Astrocyte of the spinal cord (primary cell): ENCODE data around the gene TOM1L2.
A peak's percentile ranks its signal among the peaks of the same experiment; 100 is the strongest.

Experiments
- DNase-seq: peaks from one replicate; pipeline ENCODE4 v3.0.0; 2011; ENCODE audit warnings: low read depth, low spot score
- H3K4me3 ChIP-seq: 2 replicates; pipeline ENCODE4 v1.5.1; 2011; ENCODE audit warnings: low read depth, mild to moderate bottlenecking, low read length, moderate library complexity
- in situ Hi-C: cut with HindIII; loops from 2 replicates; pipeline ENCODE4 v1.10.0; 2017; ENCODE audit warnings: low sequenced_read_pairs
- TF ChIP-seq, protein P1 (sequence below): IDR thresholded peaks from 2 replicates; pipeline ENCODE4 v1.5.1; 2012; ENCODE audit warnings: low read depth, mild to moderate bottlenecking, low read length, inconsistent platforms

Gene TOM1L2

DNA sequence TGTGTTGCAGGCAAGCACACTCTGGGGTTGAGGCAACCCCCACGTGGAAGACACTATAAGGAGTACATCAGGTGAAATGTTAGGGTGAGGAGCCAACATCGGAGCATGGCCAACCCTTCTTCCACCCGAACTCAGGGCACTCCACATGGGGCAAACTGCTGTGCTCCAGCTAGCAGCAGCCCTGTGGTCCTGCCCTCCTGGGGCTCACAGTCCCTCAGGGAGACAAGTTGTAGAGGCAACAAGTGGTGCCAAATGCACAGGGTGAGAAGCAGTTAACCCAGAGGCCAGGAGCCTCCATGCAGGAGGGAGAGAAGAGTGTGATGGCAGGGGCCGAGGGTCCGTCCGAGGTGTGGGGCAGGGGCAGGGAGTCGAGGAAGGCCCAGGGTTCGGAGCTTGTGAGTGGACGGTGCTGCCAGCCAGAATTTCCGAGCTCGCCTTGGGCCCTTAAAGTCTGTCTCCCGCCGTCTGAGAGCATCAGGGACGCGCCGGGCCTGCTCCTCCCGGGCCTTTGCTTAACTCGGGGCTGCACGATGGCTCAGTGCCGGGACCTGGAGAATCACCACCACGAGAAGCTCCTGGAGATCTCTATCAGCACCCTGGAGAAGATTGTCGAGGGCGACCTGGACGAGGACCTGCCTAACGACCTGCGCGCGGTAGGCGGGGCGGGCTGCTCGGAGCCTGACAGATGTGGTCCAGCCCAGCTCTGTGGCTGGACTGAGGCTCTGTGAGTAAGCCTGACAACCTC lies 34.5 kb upstream of the TOM1L2 start:
- no peak for DNase-seq
- in situ Hi-C loops, result no loop called here
- TF ChIP-seq, protein P1, sequence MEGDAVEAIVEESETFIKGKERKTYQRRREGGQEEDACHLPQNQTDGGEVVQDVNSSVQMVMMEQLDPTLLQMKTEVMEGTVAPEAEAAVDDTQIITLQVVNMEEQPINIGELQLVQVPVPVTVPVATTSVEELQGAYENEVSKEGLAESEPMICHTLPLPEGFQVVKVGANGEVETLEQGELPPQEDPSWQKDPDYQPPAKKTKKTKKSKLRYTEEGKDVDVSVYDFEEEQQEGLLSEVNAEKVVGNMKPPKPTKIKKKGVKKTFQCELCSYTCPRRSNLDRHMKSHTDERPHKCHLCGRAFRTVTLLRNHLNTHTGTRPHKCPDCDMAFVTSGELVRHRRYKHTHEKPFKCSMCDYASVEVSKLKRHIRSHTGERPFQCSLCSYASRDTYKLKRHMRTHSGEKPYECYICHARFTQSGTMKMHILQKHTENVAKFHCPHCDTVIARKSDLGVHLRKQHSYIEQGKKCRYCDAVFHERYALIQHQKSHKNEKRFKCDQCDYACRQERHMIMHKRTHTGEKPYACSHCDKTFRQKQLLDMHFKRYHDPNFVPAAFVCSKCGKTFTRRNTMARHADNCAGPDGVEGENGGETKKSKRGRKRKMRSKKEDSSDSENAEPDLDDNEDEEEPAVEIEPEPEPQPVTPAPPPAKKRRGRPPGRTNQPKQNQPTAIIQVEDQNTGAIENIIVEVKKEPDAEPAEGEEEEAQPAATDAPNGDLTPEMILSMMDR, result no peak
- H3K4me3 ChIP-seq, result no peak overlapping the region

DNA sequence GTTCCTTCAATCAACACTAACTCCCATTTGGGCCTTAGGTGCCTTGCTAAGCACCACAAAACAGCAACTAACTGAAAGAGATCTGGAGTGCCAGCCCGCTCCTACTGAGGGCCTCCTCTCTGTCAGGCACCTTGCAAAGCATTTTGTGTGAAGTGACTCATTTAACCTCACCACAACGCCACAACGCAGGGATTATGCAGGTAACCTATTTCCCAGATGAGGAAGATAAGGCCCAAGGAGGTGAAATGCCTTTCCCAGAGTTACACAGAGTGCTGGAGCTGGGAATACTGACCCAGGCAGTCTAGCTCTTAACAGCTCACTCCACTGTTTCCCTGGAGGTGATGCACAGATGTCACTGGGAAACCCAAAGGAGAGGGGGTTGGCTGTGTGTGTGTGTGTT lies 33.3 kb upstream of the TOM1L2 start:
- DNase-seq, result no peak
- in situ Hi-C loops, result no loop called here
- TF ChIP-seq, protein P1, result no peak
- no peak overlapping the region for H3K4me3 ChIP-seq

DNA sequence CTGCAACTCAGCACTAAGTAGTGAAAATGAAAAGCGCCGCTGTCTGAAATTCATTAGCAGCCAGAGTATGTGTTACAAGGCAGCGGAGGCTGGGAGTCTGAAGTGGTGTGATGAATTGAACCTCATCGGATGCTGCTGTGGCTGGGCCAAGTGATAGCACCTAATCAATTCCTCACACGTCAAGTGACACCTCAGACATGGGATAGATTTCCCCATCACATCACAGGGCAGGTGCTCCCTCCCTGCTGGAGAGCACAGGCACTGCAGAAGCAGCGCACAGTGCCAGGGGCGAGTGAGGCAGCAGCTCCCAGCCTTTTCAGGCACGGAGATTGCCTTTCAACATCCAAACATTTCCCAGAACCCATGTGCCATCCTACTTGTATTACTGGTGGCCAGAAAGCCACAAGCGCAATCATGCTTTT lies 32.7 kb upstream of the TOM1L2 start:
- no peak overlapping the region for H3K4me3 ChIP-seq
- in situ Hi-C loops, result no loop called here
- TF ChIP-seq, protein P1, result peak; percentile 40
- no peak for DNase-seq

DNA sequence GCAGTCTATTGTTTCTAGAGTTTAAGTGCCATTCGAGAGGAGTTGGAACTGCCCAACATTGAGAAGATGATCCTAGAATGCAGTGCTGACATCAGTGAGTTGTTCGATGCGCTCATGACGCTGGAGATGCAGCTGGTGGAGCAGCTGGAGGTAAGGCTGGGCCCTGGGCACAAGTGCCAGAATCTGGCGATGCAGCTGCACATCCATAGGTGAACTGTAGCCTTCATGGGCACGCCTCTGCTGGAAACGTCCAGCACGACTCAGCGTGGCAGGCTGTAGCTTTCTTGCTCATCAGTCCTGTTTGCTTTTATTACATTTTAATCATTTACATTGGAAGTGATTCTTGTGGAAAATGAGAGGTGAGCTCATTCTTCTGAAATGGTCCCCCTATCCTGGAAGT lies 32.1 kb upstream of the TOM1L2 start:
- in situ Hi-C loops, result no loop called here
- TF ChIP-seq, protein P1, result no peak
- DNase-seq, result no peak
- H3K4me3 ChIP-seq, result no peak overlapping the region

DNA sequence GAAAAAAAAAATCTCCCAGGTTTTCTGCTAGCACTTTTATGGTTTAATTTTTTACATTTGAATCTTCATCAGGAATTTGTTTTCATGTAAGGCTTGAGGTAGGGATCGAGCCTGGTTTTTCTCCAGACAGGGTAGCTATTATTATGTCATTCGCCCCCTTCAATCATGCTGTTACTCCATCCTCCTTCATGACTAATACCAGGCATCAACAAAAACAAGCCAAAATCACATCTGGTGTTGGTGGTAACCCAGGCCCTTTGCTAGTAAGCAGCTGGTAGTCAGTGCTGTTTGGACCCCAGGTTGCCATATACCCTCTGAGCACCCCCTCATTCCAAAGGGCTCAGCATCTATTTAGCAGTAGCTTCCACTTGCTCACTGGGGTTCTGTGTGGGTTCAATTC lies 30.0 kb upstream of the TOM1L2 start:
- TF ChIP-seq, protein P1, result no peak
- DNase-seq, result no peak

DNA sequence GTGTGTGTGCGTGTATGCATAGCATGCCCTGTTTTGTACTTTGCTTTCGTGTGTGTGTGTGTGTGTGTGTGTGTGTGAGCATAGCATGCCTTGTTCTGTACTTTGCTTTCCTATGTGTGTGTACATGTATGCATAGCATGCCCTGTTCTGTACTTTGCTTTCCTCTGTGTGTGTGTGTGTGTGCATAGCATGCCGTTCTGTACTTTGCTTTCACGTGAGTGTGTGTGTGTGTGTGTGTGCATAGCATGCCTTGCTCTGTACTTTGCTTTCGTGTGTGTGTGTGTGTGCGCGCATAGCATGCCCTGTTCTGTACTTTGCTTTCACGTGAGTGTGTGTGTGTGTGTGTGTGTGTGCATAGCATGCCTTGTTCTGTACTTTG lies 27.8 kb upstream of the TOM1L2 start:
- in situ Hi-C loops, result no loop called here
- TF ChIP-seq, protein P1, result no peak
- H3K4me3 ChIP-seq, result no peak overlapping the region
- no peak for DNase-seq

More for the DNA sequence above, 30.0 kb upstream of the TOM1L2 start:
- H3K4me3 ChIP-seq, result no peak overlapping the region
- in situ Hi-C loops, result no loop called here
